HEK293 (cell line): ENCODE results near the gene RPUSD1.

Experiments
- CTCF ChIA-PET: fragments of 350-600 bp; formaldehyde crosslinking; extraction: SDS; loops from one replicate; lab custom pipeline; 2021; ENCODE audit warnings: antibody characterized with exemption; lab: Yijun Ruan, JAX
- POLR2A ChIA-PET: fragments of 300-600 bp; formaldehyde crosslinking; extraction: SDS; loops from one replicate; lab custom pipeline; 2020; ENCODE audit warnings: antibody characterized with exemption, inconsistent platforms; lab: Yijun Ruan, JAX
- H3K27ac ChIP-seq: fragments of 200-500 bp; sonication (Bioruptor generic); 2 replicates; pipeline ENCODE4 v1.5.1; 2014; ENCODE audit warnings: low read depth, low read length, control low read depth, inconsistent platforms; ENCODE audit errors: extremely low read depth
- H3K36me3 ChIP-seq, 2 experiments: fragments of 200-500 bp in 1 of 2; sonication (Bioruptor generic) in 1 of 2; 1 replicate in 1 of 2; 2 replicates in 1 of 2; pipeline ENCODE4 v1.5.1; 2014 to 2017; ENCODE audit warnings: inconsistent platforms in 2 of 2, low read length in 2 of 2; ENCODE audit not compliant: control insufficient read depth in 2 of 2, insufficient read depth in 1 of 2
- H3K4me1 ChIP-seq: fragments of 200-500 bp; sonication (Bioruptor generic); 2 replicates; pipeline ENCODE4 v1.5.1; 2014; ENCODE audit warnings: mild to moderate bottlenecking, low read length, inconsistent platforms; ENCODE audit not compliant: control insufficient read depth, insufficient read depth
- H3K4me3 ChIP-seq: 2 replicates; pipeline ENCODE4 v1.5.1; 2011; ENCODE audit warnings: low read depth, mild to moderate bottlenecking, control low read depth, low read length, moderate library complexity
- H3K9me3 ChIP-seq: fragments of 200-500 bp; sonication (Bioruptor generic); 2 replicates; pipeline ENCODE4 v1.5.1; 2014; ENCODE audit warnings: low read depth, low read length, inconsistent platforms; ENCODE audit not compliant: control insufficient read depth, insufficient read depth
- GLI4 ChIP-seq: fragments of 450-650 bp; formaldehyde crosslinking; IDR thresholded peaks from 2 replicates; pipeline ENCODE4 v1.5.1; 2016; ENCODE audit warnings: missing biosample characterization, missing genetic modification characterization
- GLIS2 ChIP-seq: fragments of 450-650 bp; formaldehyde crosslinking; IDR thresholded peaks from 2 replicates; pipeline ENCODE4 v1.5.1; 2016; ENCODE audit warnings: missing biosample characterization, missing genetic modification characterization
- HOXA7 ChIP-seq: sonication (generic); formaldehyde crosslinking; IDR thresholded peaks from 2 replicates; pipeline ENCODE4 v1.8.1; 2022; ENCODE audit warnings: missing genetic modification reagents, borderline replicate concordance
- IKZF3 ChIP-seq: fragments of 450-650 bp; IDR thresholded peaks from 2 replicates; pipeline ENCODE4 v1.5.0; 2018; ENCODE audit warnings: missing biosample characterization, mild to moderate bottlenecking, missing genetic modification characterization, moderate library complexity
- KLF10 ChIP-seq: fragments of 450-650 bp; IDR thresholded peaks from 2 replicates; pipeline ENCODE4 v1.5.1; 2018; ENCODE audit warnings: missing biosample characterization, mild to moderate bottlenecking, missing genetic modification characterization
- KLF16 ChIP-seq: fragments of 450-650 bp; formaldehyde crosslinking; IDR thresholded peaks from 2 replicates; pipeline ENCODE4 v1.5.1; 2017; ENCODE audit warnings: missing biosample characterization, missing genetic modification characterization
- SETDB1 ChIP-seq: IDR thresholded peaks from one replicate; pipeline ENCODE4 v1.6.1; 2017; ENCODE audit warnings: mild to moderate bottlenecking, low read length, moderate library complexity, mixed read lengths; ENCODE audit not compliant: insufficient read length
- ZBTB7A ChIP-seq: fragments of 450-650 bp; formaldehyde crosslinking; IDR thresholded peaks from 2 replicates; pipeline ENCODE4 v1.5.1; 2016; ENCODE audit warnings: low read depth, missing biosample characterization, missing genetic modification characterization
- ZEB2 ChIP-seq: fragments of 450-650 bp; formaldehyde crosslinking; IDR thresholded peaks from 2 replicates; pipeline ENCODE4 v1.5.1; 2016; ENCODE audit warnings: missing biosample characterization, missing genetic modification characterization
- ZFP41 ChIP-seq: fragments of 450-650 bp; formaldehyde crosslinking; IDR thresholded peaks from 2 replicates; pipeline ENCODE4 v1.5.1; 2016; ENCODE audit warnings: missing biosample characterization, missing genetic modification characterization, borderline replicate concordance
- ZNF202 ChIP-seq: fragments of 450-650 bp; formaldehyde crosslinking; IDR thresholded peaks from 2 replicates; pipeline ENCODE4 v1.5.1; 2016; ENCODE audit warnings: missing biosample characterization, missing genetic modification characterization, borderline replicate concordance
- ZNF266 ChIP-seq: fragments of 450-650 bp; formaldehyde crosslinking; IDR thresholded peaks from 2 replicates; pipeline ENCODE4 v1.5.1; 2016; ENCODE audit warnings: missing biosample characterization, missing genetic modification characterization, low read depth
- ZNF510 ChIP-seq: fragments of 450-650 bp; formaldehyde crosslinking; IDR thresholded peaks from 2 replicates; pipeline ENCODE4 v1.5.1; 2018; ENCODE audit warnings: mild to moderate bottlenecking, missing genetic modification characterization, missing biosample characterization; ENCODE audit not compliant: insufficient replicate concordance
- ZNF585B ChIP-seq: fragments of 450-650 bp; formaldehyde crosslinking; IDR thresholded peaks from 2 replicates; pipeline ENCODE4 v1.5.1; 2016; ENCODE audit warnings: missing biosample characterization, missing genetic modification characterization
- ZNF621 ChIP-seq: fragments of 450-650 bp; formaldehyde crosslinking; IDR thresholded peaks from 2 replicates; pipeline ENCODE4 v1.5.1; 2017; ENCODE audit warnings: missing biosample characterization, missing genetic modification characterization
- ZNF670 ChIP-seq: fragments of 450-650 bp; formaldehyde crosslinking; IDR thresholded peaks from 2 replicates; pipeline ENCODE4 v1.5.1; 2016; ENCODE audit warnings: missing biosample characterization, missing genetic modification characterization, low read depth
- ZNF707 ChIP-seq: fragments of 450-650 bp; formaldehyde crosslinking; IDR thresholded peaks from 2 replicates; pipeline ENCODE4 v1.5.1; 2016; ENCODE audit warnings: missing biosample characterization, missing genetic modification characterization
- ZNF747 ChIP-seq: fragments of 450-650 bp; formaldehyde crosslinking; IDR thresholded peaks from 2 replicates; pipeline ENCODE4 v1.5.1; 2016; ENCODE audit warnings: missing biosample characterization, missing genetic modification characterization
- ZXDB ChIP-seq: fragments of 450-650 bp; formaldehyde crosslinking; IDR thresholded peaks from 2 replicates; pipeline ENCODE4 v1.5.1; 2016; ENCODE audit warnings: missing biosample characterization, missing genetic modification characterization
- TF ChIP-seq, protein P1 (sequence below): fragments of 450-650 bp; formaldehyde crosslinking; IDR thresholded peaks from 2 replicates; pipeline ENCODE4 v1.5.1; 2016; ENCODE audit warnings: missing biosample characterization, missing genetic modification characterization
- TF ChIP-seq, protein P2 (sequence below): fragments of 450-650 bp; formaldehyde crosslinking; IDR thresholded peaks from 2 replicates; pipeline ENCODE4 v1.5.0; 2017; ENCODE audit warnings: missing biosample characterization, missing genetic modification characterization, borderline replicate concordance
- TF ChIP-seq, protein P3 (sequence below): fragments of 450-650 bp; formaldehyde crosslinking; IDR thresholded peaks from 2 replicates; pipeline ENCODE4 v1.5.1; 2017; ENCODE audit warnings: missing biosample characterization, missing genetic modification characterization
- TF ChIP-seq, protein P4 (sequence below): fragments of 450-650 bp; formaldehyde crosslinking; IDR thresholded peaks from 2 replicates; pipeline ENCODE4 v1.5.1; 2016; ENCODE audit warnings: missing biosample characterization, missing genetic modification characterization
- TF ChIP-seq, protein P5 (sequence below): IDR thresholded peaks from 2 replicates; pipeline ENCODE4 v1.6.1; 2011; ENCODE audit warnings: mild to moderate bottlenecking, low read depth, low read length, borderline replicate concordance

The RPUSD1 gene

DNA sequence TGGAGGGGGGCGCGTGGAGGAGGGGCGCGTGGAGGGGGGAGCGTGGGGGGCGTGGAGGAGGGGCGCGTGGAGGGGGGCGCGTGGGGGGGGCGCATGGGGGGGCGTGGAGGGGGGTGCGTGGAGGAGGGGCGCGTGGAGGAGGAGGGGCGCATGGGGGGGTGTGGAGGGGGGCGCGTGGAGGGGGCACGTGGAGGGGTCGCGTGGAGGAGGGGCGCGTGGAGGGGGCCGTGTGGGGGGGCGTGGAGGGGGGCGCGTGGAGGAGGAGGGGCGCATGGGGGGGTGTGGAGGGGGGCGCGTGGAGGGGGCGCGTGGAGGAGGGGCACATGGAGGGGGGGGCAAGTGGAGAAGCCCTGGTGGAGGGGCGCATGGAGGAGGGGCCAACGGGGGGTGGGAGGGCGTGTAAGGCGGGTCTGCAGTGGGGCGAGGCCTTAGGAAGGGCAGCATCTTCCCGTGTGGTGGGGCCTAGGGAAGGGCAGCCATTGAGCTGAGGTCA, 20.4 kb downstream of the RPUSD1 start:
- Histone ChIP-seq H3K4me1 (no peaks in the 10 kb centered on the region), H3K36me3 (no peaks in the 10 kb centered on the region), H3K4me3 (no peak overlapping the region), H3K27ac (no peak overlapping the region), H3K9me3 (no peaks in the 10 kb centered on the region)
- ChIA-PET POLR2A (no interaction called here), CTCF (no interaction called here)
- TF ChIP-seq ZXDB (tag by site-specific recombination), result no peak
- TF ChIP-seq ZFP41 (tag by site-specific recombination), result no peak
- no peak for TF ChIP-seq IKZF3 (tag by site-specific recombination)
- no peak for TF ChIP-seq ZNF202
- TF ChIP-seq, protein P1, sequence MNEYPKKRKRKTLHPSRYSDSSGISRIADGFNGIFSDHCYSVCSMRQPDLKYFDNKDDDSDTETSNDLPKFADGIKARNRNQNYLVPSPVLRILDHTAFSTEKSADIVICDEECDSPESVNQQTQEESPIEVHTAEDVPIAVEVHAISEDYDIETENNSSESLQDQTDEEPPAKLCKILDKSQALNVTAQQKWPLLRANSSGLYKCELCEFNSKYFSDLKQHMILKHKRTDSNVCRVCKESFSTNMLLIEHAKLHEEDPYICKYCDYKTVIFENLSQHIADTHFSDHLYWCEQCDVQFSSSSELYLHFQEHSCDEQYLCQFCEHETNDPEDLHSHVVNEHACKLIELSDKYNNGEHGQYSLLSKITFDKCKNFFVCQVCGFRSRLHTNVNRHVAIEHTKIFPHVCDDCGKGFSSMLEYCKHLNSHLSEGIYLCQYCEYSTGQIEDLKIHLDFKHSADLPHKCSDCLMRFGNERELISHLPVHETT (tag by site-specific recombination), result no peak
- TF ChIP-seq, protein P2, sequence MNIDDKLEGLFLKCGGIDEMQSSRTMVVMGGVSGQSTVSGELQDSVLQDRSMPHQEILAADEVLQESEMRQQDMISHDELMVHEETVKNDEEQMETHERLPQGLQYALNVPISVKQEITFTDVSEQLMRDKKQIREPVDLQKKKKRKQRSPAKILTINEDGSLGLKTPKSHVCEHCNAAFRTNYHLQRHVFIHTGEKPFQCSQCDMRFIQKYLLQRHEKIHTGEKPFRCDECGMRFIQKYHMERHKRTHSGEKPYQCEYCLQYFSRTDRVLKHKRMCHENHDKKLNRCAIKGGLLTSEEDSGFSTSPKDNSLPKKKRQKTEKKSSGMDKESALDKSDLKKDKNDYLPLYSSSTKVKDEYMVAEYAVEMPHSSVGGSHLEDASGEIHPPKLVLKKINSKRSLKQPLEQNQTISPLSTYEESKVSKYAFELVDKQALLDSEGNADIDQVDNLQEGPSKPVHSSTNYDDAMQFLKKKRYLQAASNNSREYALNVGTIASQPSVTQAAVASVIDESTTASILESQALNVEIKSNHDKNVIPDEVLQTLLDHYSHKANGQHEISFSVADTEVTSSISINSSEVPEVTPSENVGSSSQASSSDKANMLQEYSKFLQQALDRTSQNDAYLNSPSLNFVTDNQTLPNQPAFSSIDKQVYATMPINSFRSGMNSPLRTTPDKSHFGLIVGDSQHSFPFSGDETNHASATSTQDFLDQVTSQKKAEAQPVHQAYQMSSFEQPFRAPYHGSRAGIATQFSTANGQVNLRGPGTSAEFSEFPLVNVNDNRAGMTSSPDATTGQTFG (tag by site-specific recombination), result no peak
- TF ChIP-seq, all 188 proteins: peak for 0

- POLR2A ChIA-PET, result interaction anchor here (0.7 kb wide), 1 partner anchor 17 kb away, joined by 3 read pairs; no protein-coding TSS in a partner anchor
- CTCF ChIA-PET, result no interaction called here
- H3K4me3 ChIP-seq, result no peak overlapping the region
- TF ChIP-seq, protein P3, sequence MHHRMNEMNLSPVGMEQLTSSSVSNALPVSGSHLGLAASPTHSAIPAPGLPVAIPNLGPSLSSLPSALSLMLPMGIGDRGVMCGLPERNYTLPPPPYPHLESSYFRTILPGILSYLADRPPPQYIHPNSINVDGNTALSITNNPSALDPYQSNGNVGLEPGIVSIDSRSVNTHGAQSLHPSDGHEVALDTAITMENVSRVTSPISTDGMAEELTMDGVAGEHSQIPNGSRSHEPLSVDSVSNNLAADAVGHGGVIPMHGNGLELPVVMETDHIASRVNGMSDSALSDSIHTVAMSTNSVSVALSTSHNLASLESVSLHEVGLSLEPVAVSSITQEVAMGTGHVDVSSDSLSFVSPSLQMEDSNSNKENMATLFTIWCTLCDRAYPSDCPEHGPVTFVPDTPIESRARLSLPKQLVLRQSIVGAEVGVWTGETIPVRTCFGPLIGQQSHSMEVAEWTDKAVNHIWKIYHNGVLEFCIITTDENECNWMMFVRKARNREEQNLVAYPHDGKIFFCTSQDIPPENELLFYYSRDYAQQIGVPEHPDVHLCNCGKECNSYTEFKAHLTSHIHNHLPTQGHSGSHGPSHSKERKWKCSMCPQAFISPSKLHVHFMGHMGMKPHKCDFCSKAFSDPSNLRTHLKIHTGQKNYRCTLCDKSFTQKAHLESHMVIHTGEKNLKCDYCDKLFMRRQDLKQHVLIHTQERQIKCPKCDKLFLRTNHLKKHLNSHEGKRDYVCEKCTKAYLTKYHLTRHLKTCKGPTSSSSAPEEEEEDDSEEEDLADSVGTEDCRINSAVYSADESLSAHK (tag by site-specific recombination), result no peak
- no peak for TF ChIP-seq ZNF670
- no peak for TF ChIP-seq ZNF747
- TF ChIP-seq SETDB1, result no peak
- TF ChIP-seq, protein P4, sequence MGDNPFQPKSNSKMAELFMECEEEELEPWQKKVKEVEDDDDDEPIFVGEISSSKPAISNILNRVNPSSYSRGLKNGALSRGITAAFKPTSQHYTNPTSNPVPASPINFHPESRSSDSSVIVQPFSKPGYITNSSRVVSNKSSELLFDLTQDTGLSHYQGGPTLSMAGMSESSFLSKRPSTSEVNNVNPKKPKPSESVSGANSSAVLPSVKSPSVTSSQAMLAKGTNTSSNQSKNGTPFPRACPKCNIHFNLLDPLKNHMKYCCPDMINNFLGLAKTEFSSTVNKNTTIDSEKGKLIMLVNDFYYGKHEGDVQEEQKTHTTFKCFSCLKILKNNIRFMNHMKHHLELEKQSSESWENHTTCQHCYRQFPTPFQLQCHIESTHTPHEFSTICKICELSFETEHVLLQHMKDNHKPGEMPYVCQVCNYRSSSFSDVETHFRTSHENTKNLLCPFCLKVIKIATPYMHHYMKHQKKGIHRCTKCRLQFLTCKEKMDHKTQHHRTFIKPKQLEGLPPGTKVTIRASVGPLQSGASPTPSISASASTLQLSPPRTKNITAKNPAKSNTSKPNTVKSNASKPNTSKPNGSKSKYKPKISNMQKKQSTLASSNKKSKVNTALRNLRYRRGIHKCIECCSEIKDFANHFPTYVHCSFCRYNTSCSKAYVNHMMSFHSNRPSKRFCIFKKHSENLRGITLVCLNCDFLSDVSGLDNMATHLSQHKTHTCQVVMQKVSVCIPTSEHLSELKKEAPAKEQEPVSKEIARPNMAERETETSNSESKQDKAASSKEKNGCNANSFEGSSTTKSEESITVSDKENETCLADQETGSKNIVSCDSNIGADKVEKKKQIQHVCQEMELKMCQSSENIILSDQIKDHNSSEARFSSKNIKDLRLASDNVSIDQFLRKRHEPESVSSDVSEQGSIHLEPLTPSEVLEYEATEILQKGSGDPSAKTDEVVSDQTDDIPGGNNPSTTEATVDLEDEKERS (tag by site-specific recombination), result no peak
- TF ChIP-seq GLI4 (tag by site-specific recombination), result no peak
- no peak for TF ChIP-seq HOXA7 (CRISPR knock-in tag)
- TF ChIP-seq ZNF621 (tag by site-specific recombination), result no peak
- no peak for TF ChIP-seq ZBTB7A
- TF ChIP-seq ZNF707 (tag by site-specific recombination), result no peak
- TF ChIP-seq, protein P5, sequence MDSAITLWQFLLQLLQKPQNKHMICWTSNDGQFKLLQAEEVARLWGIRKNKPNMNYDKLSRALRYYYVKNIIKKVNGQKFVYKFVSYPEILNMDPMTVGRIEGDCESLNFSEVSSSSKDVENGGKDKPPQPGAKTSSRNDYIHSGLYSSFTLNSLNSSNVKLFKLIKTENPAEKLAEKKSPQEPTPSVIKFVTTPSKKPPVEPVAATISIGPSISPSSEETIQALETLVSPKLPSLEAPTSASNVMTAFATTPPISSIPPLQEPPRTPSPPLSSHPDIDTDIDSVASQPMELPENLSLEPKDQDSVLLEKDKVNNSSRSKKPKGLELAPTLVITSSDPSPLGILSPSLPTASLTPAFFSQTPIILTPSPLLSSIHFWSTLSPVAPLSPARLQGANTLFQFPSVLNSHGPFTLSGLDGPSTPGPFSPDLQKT, result no peak
- TF ChIP-seq ZNF585B (tag by site-specific recombination), result no peak
- no peak for TF ChIP-seq KLF16 (tag by site-specific recombination)
- TF ChIP-seq GLIS2 (tag by site-specific recombination), result no peak
- no peak for TF ChIP-seq KLF10
- TF ChIP-seq ZNF266 (tag by site-specific recombination), result no peak
- no peak for TF ChIP-seq ZNF510 (tag by site-specific recombination)
- no peak for TF ChIP-seq ZEB2 (tag by site-specific recombination)
Observed at GRCh38 chr16:766820-767640, 21.2 kb downstream of the RPUSD1 start.

More at GRCh38 chr16:766820-767640, 21.2 kb downstream of the RPUSD1 start:
- Histone ChIP-seq H3K36me3 (no peaks in the 10 kb centered on the region), H3K4me1 (no peaks in the 10 kb centered on the region), H3K27ac (no peak overlapping the region), H3K9me3 (no peaks in the 10 kb centered on the region)
